Stimulated activated CD4-positive, alpha-beta T cell treated with anti-CD3 and anti-CD28 coated beads, TNF-alpha, amount 100 ng/mL, for 4 hours (primary cell): ENCODE data around the gene CCDC187.
"Not testable (repeated sequence)": the region's sequence is repeated elsewhere in the genome, so short reads cannot be mapped to it uniquely, and the experiment has no call there.

Experiments used
- DNase-seq, 3 experiments: peaks; one replicate each; pipeline ENCODE4 v3.0.0-alpha.2; 2020; ENCODE audit warnings: low read depth in 3 of 3

Gene CCDC187

DNA sequence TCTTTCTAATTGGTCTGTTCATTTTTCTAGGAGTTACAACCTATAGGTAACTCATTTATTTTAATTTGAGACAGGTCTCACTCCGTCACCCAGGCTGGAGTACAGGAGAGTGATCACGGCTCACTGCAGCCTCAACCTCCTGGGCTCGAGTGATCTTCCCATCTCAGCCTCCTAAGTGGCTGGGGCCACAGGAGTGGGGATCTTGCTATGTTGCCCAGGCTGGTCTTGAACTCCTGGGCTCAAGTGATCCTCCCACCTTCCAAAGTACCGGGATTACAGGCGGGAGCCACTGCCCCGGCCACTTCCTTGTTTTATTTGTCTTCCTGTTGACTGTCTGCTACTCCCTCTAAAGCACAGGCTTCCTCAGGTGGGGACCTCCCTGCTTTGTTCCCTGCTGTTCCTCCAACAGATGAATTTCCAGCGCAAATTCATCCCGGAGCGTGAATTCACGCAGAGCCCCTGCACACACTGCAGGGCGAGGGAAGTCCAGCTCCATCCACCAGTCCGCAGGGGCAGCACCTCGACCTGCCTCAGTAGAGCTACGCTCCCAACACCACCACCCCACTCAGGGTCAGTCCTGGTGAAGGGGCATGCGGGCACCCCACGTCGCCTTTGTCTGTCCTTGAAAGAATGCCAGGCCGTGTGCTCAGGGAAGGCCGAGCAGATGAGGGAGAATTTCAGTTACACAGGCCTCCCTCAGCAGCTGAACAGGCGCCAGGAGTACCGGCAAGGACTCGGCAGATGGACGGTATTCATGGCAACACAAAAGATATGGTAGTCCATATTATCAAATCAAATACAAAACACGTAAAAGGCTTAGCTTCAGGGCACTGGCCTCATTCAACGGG, 64.5 kb downstream of the CCDC187 start:
- no peak for DNase-seq

DNA sequence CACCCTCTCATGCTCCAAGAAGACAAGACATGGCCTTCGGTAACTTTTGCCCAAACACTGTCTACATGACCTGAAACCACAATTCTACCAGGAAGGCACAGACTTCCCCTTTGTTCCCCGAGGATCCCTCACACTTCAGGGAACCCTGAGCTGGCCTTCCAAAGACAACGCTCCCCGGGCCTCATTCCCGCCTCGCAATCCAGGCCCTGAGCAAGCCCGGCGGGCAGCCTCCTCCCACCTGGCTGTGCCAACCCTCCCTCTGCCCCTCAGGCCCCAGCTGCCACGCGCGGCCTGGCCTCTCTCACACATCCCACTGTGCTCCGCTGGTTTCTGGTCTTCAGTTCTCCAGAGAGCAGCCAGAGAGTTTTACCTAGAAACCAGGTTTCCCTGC, 65.6 kb downstream of the CCDC187 start:
- DNase-seq = no peak

DNA sequence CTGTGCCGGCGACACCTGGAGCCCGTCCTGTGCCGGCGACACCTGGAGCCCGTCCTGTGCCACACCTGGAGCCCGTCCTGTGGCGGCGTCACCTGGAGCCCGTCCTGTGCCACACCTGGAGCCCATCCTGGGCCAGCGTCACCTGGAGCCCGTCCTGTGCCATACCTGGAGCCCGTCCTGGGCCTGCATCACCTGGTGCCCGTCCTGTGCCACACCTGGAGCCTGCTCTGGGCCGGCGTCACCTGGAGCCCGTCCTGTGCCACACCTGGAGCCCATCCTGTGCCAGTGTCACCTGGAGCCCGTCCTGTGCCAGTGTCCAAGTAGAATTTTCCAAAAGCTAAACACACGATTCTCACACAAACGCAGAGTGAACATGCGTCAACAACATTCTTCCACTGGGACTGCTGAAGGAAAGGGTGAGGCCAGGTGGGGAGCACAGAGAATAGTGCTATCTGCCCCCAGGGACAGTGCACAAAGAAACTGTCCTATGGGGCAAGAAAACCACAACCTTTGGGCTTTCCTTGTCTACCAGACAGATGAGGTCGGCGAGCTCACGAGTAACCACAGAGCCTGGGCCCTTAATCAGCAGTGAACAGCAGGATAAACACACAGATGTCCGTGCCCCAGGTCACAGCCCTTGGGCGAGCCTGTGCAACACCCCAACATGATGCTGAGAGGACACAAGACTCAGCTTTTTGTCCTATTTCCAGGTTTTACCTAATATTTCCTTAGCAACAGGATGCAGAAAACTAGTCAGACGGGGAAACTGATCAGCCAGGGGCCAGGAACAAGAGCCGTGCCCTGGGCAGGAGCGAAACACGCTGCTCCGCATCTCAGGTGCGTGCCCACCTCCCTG, 66.2 kb downstream of the CCDC187 start:
- DNase-seq = no peak

DNA sequence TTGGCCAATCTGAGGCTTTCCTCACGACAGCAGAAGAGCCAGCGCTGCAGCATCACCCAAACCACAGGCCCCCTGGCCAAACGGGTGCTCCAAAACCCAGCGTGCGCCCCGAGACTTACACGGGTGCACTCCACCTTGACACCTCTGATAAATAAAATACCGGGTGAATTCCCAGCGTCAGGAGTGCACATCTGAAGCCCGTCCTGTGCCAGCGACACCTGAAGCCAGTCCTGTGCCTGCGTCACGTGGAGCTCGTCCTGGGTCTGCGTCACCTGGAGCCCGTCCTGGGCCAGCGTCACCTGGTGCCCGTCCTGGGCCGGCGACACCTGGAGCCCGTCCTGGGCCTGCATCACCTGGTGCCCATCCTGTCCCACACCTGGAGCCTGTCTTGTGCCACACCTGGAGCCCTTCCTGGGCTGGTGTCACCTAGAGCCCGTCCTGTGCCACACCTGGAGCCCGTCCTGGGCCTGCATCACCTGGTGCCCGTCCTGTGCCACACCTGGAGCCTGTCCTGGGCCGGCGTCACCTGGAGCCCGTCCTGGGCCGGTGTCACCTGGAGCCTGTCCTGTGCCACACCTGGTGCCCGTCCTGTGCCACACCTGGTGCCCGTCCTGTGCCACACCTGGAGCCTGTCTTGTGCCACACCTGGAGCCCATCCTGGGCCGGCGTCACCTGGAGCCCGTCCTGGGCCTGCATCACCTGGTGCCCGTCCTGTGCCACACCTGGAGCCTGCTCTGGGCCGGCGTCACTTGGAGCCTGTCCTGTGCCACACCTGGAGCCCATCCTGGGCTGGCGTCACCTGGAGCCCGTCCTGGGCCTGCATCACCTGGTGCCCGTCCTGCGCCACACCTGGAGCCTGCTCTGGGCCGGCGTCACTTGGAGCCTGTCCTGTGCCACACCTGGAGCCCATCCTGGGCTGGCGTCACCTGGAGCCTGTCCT, 67.2 kb downstream of the CCDC187 start:
- not testable (repeated sequence) for DNase-seq

DNA sequence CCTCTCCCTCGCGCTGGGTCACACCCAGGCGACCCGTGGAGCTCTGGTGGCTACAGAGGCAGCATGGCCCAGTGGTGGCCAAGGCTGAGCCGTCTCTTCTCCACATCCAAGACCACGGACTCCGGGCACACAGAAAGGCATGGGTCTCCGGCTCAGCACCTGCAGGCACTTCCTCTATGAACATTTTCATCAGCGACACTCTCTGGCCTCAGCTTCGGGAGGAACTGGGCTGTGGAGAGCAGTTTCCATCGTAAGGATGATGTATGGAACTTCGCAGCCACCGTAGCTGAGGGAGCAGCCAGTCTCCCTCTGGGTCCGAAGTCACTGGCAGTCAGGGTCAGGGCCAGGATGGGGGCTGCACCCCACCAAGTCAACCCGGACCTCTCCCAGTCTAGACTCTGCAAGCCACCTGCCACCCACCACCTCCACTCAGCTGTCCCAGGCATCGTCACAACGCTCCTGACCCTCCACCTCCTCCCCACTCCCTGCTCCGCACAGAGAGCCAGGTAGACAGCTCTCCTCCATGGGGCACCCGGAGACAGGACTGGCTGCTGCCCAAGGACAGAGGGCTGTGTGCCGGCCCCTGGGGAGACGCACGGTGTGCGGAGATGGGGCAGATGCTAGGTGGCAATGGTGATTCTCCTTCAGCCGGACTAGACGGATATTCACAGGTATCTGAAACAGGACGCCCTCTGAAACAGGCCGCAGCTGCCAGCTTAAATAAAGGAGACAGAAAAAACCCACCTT, 68.0 kb downstream of the CCDC187 start:
- DNase-seq = no peak

DNA sequence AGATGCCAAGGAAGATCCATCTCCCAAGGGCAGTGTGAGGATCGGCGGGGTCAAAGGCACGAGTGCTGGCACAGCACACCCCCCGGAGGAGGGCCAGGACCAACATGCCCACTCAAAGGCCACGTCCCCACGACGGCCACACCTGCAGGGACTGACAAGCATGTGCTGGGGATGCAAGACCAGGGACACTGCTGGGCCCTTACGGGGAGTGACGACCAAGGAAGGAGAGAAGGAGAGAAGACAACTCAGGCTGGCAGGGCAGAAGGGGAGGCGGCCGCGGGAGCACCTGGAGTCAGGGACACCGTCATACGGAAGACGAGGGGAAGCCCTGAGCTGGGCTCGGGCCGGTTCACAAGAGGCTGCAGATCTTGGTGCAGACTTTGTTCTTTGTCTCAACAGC, 68.7 kb downstream of the CCDC187 start:
- DNase-seq = no peak

DNA sequence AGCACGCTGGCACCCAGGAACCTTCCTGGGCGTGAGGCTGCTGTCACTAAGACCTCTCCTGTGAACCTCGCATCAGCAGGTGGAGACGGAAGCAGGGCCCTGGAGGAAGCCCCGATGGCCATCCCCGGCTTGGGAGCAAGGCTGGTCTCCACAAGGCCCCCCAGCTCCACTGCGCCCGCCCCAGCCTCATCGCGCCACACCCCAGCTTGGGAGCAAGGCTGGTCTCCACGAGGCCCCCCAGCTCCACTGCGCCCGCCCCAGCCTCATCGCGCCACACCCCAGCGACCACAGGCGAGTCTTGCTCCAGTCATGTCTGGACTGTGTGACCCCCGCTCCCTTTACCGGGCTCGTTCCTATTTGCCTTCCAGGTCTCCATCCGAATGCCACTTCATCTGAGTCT, 69.3 kb downstream of the CCDC187 start:
- no peak for DNase-seq

DNA sequence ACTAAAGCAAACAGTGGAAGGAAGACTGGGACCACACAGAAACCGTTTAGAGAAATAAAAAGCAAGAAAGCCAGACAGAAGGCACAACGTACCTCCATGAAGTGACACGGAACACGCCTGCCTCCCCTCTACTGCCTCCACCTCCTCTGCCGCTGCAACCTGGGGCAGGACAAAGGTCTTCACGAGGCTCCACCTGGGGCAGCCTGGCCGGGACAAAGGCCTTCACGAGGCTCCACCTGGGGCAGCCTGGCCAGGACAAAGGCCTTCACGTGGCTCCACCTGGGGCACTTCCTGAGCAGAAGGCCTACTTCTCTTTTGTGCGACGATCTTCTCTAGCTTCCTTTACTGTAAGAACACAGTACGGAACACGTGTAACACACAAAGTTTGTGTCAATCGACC, 70.0 kb downstream of the CCDC187 start:
- DNase-seq = no peak

DNA sequence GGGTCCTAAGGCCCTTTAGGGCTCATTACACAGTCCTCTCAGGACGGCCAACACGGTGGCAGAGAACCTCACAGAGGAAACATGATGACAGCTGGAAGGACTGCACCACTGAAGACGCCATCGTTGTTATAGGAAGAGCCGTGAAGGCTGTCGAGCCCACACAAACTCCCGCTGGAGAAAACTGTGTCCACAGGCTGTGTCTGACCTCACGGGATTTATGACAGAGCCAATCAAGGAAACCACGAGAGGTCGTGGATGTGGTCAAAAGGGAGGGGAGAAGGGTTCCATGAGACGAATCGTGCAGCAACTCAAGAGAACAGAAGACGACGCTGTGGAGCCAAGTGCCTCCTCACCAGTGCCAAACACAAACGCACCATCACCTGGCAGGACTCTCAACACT, 70.5 kb downstream of the CCDC187 start:
- no peak for DNase-seq

DNA sequence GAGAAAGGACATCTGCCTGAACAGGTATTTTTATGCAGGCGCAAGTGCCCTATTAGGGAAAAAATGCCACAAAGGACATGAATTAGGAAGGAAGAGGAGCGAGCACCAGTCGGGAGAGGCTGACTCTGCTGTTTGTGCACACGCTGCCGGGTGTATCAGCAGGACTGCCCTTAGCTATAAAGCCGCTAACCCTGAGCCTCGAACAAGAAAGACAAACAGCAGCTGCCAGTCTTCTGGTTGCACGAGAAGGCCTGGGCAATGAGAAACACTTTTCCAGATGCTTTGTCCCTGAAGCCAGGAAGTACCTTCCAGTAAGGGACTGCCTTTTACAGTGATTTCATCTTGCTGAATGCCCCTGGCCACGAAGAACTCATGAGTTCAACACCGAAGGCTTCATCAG, 70.9 kb downstream of the CCDC187 start:
- no peak for DNase-seq

DNA sequence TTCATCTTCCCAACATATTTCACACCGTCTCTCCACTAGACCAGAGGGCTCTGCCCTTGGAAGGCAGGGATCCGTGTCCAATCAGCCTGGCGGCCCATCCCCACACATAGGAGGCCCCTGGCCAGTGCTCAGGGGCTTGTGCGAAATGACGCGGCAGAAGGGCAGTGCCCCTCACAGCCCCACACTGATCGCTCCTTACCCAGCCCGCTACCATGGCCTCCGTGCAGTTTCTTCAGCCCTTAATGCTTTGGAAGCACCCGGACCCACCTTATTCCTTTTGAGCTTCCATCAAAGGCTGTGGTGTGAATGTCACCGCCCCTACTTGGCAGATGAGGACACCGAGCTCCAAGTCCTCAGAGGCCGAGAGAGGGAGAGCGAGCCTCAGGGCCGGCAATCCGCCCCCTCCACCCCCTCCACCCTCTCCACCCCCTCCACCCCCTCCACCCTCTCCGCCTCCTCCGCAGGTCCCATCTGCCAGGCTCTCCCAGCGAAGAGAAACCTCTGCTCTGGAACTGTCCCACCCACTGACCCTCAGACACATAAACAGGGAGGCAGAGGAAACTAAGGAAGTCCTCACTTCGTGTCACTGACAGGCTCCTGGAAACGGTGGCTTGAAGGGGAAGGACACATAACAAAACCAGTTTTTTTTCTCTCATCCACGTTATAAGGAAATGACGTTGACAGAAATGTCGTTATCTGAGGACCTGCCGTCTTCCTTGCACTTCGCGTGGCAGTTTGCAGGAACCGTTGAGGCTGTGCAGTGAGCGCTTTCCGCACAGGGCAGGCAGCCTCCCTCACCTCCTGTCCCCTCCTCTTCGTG, 72.2 kb downstream of the CCDC187 start:
- DNase-seq = no peak

DNA sequence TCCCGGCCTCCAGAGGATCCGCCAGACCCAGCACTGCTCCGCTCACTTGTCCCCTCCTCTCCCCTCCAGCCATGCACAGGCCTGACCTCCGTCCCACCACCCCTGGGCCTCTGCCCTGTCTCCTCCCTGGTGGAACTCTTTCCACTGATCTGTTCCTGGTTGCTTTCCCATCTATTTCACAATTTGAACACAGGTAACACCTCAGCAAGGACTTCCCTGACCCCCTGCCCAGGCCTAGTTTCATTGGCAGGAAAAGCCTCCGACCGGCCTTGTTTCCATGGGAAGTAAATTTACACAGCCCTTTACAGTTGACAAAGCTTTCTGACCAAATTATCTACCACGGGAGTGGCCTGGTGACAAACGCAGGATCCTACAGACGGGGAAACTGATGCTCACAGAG, 73.1 kb downstream of the CCDC187 start:
- DNase-seq = no peak

DNA sequence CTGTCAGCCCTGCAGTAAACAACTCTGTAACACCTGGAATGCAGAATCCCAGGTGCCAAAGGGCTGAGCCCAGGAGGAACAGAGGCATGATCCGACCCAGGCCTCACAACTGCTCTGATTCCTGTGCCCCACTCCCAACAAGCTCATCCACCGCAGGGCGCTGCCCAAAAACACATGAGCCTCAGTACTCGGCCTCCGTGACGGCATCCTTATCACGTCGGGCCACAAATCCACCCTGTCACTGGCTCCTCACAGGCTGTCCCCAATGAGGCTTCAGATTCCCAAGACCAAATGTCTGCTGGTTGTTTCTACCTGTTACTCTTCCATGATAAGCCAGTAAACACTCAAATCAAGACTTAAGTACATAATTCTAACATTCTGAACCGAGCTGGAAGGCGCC, 73.5 kb downstream of the CCDC187 start:
- no peak for DNase-seq

DNA sequence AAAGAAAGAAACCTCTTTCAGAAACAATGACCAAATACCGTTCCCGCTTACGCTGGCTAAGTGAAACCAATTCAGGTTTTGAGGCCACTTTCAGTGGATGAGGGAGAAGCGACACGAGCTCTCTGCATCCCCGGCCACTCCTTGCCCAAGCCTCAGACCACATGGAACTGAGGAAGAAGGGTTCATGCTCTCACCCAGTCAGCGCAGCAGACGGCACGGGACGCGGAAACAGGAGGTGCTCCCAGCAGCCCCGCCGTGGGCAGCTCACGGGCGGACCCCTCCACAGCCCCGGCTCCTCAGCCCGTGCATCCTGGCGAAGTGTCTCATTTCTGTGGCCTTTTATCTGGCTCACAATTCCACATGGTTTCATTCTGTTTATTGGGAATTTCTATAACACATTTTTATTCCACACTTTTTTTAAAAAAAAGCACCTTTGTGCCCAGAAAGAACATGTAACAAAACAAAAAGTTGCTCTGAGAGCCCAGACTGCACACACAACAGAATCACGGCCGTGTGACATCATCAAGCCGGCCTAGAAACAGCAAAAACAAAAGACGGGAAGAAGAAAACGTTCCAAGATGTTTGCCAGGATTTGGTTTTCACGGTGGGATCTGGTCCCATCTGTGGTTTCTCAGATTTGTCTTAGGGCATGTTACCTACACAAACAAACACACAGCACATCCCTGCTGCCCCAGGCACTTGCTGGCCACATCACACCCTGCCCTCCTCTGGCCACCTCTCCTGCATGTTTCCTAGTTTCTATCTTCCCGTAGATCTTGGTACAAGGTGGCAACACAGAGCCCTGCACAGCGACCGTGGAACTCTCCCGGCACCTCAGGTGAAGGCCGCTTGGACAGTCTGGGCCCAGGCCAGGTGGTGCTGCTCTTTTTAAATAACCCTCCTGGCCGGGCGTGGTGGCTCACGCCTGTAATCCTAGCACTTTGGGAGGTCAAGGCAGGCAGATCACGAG, 74.5 kb downstream of the CCDC187 start:
- no peak for DNase-seq

DNA sequence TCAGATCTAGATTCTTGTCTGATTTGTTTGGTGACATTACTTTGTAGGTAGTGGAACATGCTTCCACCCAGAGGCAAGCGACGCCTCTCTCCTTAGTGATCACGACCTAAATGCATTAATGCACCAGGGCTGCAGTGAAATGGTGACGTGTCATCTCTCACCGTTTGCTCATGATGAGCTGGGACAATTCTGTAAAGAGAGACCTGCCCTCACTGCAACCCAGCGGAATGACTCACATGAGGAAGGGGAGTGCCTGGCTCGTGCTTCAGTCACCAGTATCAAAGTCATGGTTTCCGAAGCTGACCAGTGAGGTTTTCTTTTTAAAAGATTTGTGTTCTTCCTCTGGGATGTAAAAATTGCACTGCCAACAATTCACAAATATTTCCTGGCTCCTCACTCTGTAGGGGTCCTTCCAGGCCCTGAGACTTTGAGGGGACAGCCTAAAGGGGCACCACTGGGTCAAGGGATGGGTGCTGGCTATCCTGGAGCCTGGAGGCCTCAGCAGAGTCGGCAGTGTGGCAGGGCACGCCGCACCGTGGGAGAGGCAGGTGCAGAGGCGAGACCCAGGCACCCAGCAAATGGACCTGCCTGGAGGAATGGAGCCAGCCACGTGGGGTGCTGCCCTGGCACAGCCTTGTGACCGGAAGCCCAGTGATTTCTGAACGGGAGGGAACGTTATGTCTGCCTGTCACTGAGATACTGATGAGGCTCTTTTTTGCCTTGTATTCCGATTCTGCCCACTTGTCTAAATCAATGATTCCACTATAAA, 75.6 kb downstream of the CCDC187 start:
- DNase-seq = no peak

DNA sequence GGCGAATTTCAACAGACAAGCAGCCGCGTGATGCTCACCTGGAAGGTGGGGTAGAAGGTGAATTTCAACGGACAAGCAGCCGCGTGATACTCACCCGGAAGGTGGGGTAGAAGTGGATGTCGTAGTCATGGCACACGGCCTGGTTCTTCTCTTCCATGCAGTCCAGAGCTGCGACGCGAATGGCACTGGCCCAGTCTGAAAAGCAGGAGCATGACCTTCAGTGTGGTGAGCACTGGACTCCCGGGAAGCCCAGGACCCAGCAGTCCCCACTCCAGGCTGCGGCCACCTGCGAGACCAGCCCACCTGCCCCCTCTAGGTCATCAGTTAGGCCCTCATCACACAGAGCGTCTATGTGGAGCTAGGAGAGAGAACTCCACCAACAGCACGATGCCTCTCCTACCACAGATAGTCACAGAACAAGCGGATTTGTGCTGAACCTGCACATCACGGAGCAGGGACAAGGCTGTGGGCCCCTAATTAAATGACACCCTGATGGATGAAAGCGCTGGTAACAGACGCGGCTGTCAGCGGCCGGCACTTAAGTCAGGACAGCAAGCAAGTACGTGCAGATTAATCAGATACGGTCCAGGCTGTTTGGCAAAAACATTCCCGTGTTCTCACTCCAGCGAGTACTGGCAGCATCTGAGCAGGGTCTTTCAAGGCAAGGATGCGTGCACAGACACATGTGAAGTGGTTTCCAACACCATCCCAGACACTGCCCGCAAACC, 77.0 kb downstream of the CCDC187 start:
- DNase-seq = no peak
